SIG-M5 (cell line): ENCODE data around the gene MPRIP.

Experiments used
- DNase-seq: peaks from one replicate; lab custom pipeline; 2025; lab: John Stamatoyannopoulos, UW

MPRIP gene

DNA sequence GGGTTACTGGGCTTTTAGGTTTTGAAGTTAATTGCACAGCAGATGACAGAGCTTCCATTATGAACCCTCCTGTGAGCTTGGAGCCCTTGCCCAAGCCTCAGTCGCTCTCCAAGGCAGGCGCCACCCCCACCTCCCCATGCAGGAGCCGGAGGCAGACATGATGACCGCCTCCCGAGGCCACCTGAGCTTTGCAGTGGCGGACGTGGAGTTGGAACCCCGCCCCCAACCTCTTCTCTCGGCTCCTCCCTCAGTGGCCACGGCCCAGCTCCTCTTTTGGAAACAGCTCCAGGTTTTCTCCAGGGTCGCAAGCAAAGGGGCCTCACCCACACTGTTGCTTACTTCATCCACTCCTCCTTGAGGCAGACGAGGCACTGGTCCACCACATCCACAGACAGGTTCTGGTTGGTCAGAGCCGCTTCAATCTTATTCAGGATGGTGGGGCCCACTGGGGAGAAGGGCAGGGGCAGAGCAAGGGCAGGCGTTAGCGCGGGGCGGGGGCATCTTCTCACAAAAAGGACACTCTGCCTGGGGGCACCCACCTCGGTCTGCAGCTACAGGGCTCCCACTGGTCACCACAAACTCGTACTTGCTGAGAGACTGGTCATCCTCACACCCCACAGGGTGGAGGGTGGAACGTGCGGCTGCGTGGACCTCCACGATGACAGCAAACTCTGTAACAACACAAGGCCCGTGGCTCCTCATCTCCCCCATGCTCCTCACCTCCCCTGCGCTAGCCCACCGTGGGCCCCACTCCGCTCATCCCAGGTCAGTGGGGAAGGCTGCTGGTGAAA lies 172.6 kb downstream of the MPRIP start:
- DNase-seq: no peak

DNA sequence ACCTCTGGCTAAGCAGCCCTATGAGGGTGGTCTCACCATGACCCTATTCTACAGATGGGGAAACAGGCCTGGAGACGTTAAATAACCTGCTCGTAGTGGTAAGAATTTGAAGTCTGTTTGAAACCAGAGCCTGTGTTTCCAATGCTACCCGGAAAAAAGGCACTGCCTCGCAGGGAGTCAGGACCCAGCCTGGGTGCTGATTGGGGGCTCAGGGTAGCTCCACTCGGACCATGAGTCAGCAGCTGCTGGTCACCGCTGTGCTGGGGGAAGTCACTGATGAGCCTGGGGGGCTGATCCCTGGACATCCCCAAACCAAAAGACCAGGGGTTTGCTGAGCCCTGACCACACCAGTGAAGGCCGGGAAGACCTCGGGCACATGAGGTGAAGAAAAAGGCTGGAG lies 173.3 kb downstream of the MPRIP start:
- DNase-seq: no peak

DNA sequence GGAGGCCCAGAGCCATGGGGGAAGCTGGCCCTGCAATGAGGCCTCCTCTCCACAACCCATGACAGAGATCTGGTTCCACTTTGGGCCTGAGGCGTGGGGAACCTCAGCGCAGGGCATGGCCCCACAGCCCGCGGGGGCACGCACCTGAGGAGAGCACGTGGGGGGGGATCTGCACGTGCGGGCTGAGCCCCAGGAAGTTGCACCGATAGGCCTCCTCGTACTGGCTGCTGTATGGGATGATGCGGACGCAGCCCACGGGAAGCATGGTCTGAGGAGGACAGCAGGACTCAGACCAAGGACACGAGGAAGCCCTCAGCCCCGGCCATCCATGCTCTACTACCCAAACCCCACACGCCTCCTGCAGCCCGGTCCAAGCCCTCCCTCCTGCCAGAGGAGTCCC lies 174.0 kb downstream of the MPRIP start:
- no peak for DNase-seq

DNA sequence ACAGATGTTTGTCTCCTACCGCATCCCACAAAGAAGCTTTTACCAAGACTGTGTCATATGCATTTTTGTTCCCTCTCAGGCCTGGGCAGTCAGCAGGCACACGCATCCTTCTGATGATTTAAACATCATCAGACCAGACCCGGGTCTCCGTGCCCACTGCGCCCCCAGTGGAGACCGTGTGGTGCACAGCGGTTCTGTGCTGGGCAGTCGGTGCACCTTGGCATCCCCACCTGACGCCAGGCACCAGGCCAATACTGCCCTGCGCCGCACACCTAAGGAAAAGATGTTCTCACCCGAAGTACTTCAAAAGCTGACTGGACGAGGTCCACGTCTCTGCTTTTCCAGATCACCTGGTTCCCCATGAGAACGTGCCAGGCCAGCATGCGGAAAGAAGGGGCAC lies 174.5 kb downstream of the MPRIP start:
- DNase-seq: no peak

DNA sequence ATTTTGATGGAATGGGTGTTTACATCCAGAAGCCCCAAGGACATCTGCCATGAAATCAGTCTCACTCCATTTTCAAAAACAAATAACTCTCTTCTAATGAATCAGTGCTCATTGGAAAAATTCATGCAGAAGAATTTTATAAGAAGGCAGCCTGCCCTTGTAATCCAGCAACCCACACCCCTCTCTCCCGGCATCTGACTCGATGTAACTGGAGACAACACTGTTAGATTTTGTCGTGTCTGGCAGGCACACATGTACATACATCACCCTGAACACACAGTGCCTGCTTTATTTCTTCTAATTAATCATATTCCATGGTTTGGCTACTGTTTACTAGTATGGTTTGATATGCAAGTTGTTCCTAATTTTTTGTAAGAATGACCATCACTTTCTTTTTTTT lies 175.7 kb downstream of the MPRIP start:
- no peak for DNase-seq

DNA sequence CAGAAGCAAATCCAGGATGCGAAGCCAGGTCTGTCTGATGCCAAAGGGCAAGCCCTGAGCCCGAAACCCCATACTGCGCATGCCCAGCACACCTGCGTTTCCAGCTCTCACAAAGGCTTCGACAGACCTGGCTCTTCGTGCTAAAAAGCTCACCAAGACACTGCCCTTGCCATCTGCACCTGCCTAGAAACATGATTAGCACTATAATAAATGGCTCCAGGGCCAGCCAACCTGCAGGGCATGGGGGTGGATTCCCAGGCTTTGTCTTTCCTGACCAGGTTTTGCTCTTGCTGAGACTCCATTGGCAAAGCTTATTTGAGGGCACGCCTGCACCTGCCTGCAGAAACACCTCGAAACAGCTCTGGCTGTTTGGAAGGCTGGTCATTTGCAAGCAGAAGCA lies 178.3 kb downstream of the MPRIP start:
- no peak for DNase-seq

DNA sequence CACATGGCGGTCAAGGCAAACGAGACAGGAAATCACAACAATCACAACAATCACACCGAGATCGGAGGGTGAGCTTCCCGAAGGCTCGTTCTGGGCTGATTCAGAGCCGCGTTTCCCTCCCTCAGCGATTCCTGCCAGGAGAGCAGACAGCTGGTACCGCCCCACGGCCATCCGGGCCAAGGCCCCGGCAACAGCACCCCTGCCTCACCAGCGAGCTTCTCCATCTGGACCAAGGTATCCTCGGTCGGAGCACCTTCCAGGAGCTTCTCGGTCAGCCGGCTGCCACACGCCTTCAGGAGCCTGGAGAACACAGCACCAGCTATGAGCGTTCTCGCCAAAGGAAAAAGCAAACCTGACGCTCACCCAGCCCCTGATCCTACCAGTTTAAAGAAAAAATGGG lies 179.1 kb downstream of the MPRIP start:
- DNase-seq: no peak

DNA sequence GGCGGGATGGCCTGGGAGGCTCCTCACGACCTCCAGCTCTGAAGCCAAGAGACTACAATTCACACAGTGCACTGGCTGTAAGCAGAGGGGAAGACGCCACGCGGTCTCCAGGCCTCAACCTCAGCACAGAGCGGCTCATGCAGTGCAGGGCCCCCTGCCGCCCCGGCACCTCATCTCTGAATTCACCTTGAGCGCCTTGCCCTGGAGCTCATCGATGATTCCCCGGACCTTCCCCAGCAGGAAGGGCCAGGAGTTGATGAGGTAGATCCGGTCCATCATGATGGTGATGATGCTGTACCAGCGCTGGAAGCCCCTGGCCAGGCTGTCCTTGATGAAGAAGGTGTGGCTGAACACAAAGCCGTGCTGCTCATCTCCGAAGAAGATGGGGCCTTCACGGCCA lies 181.5 kb downstream of the MPRIP start:
- DNase-seq: no peak

DNA sequence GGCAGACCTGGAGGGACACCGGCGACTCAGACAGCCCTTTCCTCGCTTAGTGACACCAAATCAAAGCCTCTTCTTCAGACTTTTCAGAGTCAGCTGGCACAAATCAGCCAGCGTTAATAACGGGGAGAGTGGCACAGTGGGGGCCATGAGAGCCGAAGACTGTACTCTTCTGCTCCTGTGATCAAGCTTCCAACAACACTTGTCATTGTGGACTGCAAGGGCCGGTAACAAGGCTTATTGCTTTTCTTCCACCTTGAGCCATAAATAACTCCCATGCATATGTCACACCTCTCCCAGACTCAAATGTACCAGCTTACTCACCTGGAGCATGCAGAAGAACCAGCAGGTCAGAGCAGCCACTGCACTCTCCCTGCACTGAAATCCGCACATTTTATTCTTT lies 181.9 kb downstream of the MPRIP start:
- DNase-seq: no peak

DNA sequence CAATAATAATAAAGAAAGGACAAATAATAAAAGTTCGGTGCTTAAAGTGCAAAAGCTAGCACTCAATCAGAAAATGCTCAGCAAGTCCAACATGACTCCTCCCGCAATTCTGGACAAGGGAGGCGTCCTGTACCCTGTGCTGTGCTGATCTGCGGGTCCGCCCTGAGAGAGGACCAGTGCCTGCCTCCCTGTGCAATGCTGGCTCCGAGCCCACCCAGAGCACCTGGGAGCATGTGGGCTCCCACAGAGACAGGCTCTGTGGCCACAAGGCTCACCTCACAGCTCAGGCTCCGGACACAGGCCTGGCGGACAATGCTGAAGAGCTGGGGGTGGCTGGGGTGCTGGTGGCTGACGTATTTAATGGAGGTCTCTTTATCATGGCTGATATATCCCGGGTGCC lies 183.6 kb downstream of the MPRIP start:
- no peak for DNase-seq

DNA sequence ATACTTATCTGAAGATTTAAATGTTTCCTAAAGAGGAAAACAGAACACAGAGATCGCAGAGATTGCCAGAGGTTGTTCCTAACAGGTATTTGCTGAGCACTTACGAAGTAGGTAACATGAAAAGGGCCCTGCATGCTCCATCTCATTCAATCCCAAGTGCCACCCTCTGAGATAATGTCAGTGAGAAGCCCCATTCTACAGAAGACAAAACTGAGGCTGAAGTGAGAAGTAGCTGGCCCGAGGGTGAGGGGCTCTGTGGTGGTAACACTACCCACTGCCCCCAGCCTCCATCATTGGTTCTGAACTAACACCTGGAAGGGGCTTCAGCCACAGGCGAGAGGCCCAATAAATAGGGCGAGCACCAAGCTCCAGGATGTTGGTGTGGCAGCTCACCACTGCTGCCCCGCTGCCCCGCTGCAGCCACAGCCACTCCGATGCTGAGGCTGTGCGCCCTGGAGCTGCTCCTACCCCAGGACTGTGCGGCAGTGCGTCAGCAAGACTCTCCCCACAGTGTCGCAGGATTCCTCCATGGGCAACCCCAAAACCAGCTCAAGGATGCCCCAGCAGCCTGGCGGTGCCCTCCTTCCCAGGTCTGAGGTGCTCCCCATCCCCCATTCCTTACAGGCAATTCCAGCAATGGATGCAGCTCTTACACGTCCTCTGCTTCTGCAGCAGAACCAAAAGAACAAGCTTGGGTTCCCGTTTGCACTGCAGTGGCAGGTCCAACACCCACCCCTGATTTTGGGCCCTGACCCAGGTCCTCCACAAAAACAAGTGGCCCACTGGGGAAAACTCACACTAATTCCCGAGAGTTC lies 184.4 kb downstream of the MPRIP start:
- DNase-seq: no peak

DNA sequence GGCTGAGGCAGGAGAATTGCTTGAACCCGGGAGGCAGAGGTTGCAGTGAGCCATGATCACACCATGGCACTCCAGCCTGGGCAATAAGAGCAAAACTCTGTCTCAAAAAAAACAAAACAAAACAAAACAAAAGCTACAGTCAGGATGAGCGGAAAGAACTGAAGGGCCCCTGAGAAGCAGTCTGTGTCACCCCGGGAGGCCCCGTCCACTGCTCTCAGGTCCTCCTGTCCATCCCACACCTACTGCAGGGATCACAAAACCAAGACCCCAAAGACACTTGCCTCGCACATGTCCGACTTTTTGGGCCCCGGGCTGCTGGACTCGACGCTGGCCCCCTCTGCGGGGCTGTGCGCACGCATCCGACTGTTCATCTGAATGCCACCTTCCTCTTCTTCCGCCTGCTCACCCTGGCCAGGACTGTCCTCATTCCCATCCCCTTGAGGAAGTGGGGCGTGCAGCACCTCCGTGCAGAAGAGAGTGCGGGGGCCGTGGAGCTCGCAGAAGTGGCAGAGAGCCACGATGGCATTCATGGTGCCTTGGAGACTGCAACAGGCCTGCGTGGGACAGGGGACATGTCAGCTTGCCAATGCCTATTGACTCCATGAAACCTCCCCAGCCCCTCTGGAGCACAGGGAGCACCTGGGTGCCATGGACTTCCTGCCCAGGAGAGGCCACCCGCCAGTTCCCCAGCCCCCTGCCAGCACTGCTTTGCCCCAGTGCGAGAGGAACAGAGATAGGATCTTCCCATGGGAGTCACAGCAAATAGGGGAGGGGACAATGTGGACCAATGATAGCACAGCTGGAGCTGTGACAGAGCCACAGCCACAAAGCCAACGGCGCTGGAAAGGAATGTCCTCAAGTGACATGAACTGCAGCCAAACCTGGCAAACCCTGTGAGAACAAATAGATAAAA lies 185.6 kb downstream of the MPRIP start:
- DNase-seq: no peak

DNA sequence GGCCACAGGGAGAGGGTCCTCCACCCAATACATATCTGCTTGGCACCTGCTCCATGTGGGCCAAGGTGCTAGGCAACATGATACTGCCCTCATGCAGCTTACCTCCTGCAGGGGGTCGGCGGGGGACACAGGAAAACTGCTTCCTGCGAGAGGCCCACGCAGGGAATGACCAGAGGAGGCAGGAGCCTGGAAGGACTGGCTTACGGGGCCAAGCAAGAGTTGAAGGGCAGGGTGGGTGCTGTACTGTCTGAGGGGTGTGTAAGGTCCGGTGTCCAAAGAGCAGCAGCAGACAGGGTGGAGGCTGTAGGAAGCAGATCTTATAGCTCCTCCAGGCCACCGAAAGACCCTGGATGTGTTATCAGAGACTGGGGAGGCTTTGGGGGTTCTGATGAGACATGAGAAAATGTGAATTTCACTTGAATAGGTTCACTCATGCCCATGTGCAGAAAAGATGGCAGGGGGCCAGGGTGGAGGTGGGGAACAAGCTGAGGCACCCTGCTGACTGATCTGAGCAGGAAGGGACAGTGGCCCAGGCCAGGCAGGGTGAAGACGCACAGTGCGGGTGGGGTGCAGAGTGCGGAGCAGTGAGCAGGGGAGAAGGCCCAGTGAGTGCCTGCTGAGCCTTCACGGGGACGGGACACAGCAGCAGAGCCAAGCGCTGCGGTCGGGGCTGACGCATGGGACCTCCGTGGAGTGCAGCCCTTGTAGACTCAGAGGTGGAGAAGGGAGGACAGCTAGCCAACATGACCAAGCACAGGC lies 186.4 kb downstream of the MPRIP start:
- DNase-seq: no peak

DNA sequence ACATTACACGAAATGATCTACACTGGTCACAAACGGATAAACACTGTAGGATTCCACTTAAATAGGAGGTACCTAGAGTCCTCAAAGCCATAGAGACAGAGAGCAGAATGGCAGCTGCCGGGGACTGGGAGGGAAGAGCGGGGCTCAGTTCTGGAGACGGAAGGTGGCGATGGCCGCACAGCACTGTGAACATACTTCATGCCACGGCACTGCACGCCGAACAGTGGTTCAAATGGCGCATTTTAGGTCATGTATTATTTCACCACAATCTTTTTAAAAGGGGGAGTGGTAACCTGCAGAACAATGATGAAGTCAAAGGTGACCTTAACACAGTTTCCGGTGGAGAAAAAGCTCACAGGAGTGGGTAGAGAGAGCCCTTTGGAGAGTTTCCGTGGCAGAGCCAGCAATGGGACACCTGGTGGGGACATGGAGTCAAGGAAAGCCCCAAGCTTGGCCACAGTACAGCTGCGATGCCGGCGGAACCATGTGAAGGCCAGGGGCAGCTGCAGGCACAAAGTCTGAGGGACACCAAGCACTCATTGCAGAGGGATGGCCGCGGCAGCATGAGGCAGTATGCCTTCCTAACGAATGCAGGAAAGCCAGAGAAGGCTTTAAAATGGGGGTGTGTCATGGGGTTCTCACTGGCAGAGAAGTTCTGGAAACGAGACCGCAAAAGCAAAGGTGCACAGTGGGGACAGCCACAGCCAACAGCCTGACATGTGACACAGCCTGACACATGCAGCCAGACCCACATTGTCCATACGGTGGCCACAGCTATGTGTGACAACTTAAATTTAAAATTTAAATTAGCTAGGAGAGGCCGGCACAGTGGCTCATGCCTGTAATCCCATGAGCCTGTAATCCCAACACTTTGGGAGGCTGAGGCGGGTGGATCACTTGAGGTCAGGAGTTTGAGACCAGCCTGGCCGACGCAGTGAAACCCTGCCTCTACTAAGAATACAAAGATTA lies 187.4 kb downstream of the MPRIP start:
- DNase-seq: no peak

DNA sequence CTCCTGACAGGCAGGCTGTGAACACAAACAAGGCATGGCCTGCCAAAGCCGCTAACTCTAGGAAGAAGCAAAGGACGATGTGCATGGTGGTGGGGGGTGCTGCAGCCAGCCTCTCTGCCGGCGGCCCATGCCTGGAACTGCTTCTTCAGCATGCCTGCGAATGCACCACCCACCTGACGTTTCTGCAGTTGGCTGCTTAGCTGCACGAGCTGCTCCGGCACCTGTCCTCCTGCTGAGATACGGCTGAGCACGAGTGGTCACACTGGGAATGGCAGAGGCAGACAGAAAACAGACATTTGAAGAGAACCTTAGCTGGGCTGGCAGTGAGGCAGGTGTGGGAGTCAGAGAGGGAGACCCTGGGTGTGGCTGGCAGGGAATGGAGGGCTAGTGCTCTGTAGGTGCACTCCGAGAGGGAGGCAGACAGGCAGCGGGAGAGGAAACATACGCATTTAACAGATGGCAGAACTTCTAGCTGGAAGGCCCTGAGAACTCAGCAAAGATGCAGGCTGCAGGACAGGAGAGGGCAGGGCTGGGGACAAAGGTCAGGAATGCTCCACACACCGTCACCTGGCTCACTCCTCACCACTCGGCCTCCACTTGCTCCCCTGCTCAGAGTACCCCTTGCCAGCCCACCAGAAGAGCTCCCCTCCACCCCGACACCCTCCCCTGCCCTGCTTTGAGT lies 189.5 kb downstream of the MPRIP start:
- DNase-seq: no peak

DNA sequence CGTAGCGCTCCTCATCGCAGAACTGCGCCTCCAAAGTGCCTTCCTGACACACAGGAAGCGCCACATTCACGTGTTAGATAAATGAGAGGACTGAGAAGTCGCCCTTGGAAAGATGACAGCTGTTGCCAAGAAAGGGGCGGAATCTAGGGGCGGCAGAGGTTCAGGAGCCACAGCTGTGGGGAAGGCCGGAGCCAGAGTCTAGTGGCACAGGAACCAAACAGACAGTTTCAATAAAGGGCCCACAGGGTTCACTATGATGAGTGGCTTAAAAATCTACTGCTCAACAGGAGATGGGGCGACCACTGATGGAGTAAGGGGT lies 190.0 kb downstream of the MPRIP start:
- DNase-seq: no peak

DNA sequence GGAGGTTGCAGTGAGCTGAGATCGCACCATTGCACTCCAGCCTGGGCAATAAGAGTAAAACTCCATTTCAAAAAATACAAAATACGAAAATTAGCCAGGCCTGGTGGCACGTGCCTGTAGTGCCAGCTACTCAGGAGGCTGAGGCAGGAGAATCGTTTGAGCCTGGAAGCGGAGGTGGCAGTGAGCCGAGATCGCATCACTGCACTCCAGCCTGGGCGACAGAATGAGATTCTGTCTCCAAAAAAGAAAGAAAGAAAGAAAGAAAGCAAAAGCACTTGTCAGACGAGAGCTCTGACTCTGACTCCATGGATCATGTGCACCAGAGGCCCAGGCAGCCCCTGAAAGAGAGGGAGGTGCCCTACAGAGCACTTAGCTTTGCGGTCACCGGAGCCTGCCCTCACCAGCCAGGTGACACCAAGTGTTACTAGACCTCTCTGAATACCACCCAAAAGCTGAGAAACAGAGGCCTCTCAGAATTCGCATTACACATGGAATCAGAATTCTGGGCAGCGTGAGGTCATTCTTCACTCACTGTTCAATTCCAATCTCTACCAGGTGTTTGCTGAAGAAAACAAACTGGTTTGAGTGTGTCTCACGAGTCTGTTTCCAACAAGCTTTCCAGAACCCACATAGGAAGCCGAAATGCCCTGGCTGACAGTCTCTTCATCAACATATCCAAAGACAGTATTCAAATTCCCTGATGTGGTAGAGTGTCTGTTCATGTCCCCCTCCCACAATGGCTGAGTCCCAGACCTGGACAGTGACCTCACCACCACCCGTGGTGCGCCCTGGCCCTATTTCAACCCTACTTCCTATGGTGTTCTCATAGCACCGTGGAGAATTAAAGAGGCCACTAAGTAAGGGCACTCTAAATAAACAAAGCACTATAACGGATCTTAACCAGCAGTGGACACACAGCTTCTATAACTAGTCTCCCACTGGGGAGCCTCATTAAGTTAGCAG lies 193.2 kb downstream of the MPRIP start:
- DNase-seq: no peak

DNA sequence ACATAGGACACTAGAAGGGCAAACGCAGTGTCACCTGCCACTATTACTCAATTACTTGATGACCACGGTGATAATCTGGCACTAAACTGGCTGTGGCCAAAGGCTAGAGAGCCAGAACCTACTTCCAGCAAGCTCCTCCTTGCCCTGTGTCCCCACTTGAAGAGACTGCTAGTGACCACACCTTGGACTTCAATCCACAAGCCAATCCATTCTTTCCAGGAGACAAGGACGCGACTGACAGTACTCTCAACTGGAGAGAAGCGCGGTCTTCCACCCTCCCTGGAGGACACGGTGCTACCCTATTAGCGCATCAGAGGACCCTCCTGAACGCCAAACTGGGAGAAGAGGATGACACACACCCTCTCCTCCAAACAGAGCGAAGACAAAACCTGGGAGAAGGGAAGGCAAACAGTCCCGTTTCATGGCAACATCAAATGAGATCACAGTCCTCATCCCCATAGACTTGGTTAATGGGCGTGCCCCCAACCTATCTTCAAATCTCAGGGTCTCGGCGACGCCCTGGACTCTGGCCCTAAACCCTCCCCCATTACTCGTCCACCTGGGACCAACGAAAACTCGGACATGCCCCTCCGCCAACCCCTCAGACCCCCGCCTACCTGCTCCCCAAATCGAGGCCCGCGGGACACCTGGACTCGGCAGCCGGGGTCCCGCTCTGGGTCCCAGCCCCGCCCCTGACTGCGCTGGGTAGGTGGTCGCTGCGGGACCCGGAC lies 194.2 kb downstream of the MPRIP start:
- DNase-seq: no peak
